ENCODE results near the gene DBH.

The DBH gene

GRCh38 chr9:133701321-133701980, 65.3 kb downstream of the DBH start:
- peaks cover 3% of the 10 kb centered on the region for H3K27me3 ChIP-seq (ENCODE audit: control insufficient read depth, insufficient read depth, low read length)
- no peak overlapping the region for H3K4me3 ChIP-seq (ENCODE audit: low read length)
- no peak overlapping the region for H3K9ac ChIP-seq (ENCODE audit: low read length)
- H3K4me1 ChIP-seq (ENCODE audit: control insufficient read depth, insufficient read depth, low read length) = no peaks in the 10 kb centered on the region
- H3K36me3 ChIP-seq (ENCODE audit: control insufficient read depth, insufficient read depth, low read length) = no peaks in the 10 kb centered on the region
- H3K27ac ChIP-seq (ENCODE audit: low read depth, low read length) = no peak overlapping the region

DNA sequence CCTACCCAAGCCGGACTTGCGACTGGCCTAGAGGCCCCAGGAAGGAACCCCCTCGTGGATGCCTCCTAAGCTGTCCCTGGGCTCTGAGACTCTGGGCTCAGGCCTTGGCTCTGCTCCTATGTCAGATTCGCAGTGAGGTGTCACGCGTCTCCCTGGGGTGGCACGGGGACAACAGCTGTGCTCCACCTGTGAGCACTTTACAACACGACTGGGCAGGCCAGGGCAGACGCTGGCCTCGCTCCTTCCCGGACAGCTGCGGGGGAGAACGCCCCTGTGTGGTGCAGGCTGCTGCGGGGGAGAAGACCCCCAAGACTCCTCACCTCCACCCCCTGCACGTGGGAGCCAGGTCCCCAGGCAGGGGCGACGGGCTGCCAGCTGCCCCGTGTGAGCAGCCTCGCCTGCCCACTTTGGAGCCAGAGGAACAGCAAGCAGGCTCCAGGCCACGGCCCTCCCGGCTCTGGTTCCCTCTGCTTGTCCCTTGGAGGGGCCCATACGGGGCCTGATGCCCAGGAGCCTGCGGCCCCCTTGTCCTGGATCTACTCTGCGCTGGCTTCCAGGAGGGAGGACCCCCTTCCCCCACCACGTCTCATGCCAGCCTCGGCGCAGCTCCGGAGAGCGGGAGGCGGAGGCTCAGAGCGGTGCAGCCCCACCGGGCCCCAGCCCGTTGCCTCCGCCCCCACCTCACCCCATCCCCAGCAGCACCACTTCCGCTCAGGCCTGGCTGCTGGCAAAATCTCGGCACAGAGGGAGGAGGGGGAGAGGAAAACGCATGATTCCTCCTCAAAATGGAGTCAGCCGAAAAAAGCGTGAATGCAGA, 66.0 kb downstream of the DBH start:
- no peaks in the 10 kb centered on the region for H3K4me1 ChIP-seq (ENCODE audit: control insufficient read depth, insufficient read depth, low read length)

GRCh38 chr9:133702798-133703590, 66.8 kb downstream of the DBH start:
- Histone ChIP-seq H3K27me3 (ENCODE audit: control insufficient read depth, insufficient read depth, low read length) (peaks cover 3% of the 10 kb centered on the region), H3K4me1 (ENCODE audit: control insufficient read depth, insufficient read depth, low read length) (no peaks in the 10 kb centered on the region), H3K9ac (ENCODE audit: low read length) (no peak overlapping the region), H3K36me3 (ENCODE audit: control insufficient read depth, insufficient read depth, low read length) (no peaks in the 10 kb centered on the region), H3K4me3 (ENCODE audit: low read length) (peak overlapping the region; percentile 63), H3K27ac (ENCODE audit: low read depth, low read length) (no peak overlapping the region)

More for the DNA sequence above, 66.0 kb downstream of the DBH start:
- Histone ChIP-seq H3K36me3 (ENCODE audit: control insufficient read depth, insufficient read depth, low read length) (no peaks in the 10 kb centered on the region), H3K4me3 (ENCODE audit: low read length) (peak overlapping the region; percentile 63), H3K9ac (ENCODE audit: low read length) (no peak overlapping the region), H3K27ac (ENCODE audit: low read depth, low read length) (no peak overlapping the region), H3K27me3 (ENCODE audit: control insufficient read depth, insufficient read depth, low read length) (peaks cover 3% of the 10 kb centered on the region)

GRCh38 chr9:133703591-133704399, 67.6 kb downstream of the DBH start:
- H3K4me3 ChIP-seq (ENCODE audit: low read length) = no peak overlapping the region
- H3K27me3 ChIP-seq (ENCODE audit: control insufficient read depth, insufficient read depth, low read length) = peaks cover 3% of the 10 kb centered on the region
- H3K36me3 ChIP-seq (ENCODE audit: control insufficient read depth, insufficient read depth, low read length) = no peaks in the 10 kb centered on the region
- H3K4me1 ChIP-seq (ENCODE audit: control insufficient read depth, insufficient read depth, low read length) = no peaks in the 10 kb centered on the region
- no peak overlapping the region for H3K27ac ChIP-seq (ENCODE audit: low read depth, low read length)
- H3K9ac ChIP-seq (ENCODE audit: low read length) = no peak overlapping the region

DNA sequence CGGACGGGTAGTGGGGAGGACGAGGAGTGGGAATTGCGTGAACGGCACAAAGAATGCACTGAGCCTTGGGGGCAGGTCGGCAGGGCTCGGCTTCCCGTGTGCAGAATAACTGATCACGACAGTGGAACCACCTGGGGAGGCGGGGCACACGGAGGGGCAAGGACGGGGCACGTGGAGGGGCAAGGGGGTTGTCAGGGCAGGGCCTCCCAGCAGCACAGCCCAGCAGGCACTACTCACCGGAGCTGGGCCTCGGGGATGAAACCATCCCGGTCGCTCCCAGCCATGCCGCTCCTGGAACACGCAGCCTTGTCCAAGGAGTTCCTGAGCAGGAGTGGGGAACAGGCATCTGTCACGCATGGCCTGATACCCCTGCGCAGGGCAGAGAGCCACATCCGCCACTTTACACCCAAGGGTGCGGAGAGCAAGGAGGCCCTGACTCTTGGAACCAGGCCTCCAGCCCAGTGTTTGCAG, 68.6 kb downstream of the DBH start:
- peaks cover 3% of the 10 kb centered on the region for H3K27me3 ChIP-seq (ENCODE audit: control insufficient read depth, insufficient read depth, low read length)
- no peaks in the 10 kb centered on the region for H3K36me3 ChIP-seq (ENCODE audit: control insufficient read depth, insufficient read depth, low read length)
- H3K4me1 ChIP-seq (ENCODE audit: control insufficient read depth, insufficient read depth, low read length) = no peaks in the 10 kb centered on the region
- no peak overlapping the region for H3K9ac ChIP-seq (ENCODE audit: low read length)
- H3K4me3 ChIP-seq (ENCODE audit: low read length) = no peak overlapping the region
- no peak overlapping the region for H3K27ac ChIP-seq (ENCODE audit: low read depth, low read length)

DNA sequence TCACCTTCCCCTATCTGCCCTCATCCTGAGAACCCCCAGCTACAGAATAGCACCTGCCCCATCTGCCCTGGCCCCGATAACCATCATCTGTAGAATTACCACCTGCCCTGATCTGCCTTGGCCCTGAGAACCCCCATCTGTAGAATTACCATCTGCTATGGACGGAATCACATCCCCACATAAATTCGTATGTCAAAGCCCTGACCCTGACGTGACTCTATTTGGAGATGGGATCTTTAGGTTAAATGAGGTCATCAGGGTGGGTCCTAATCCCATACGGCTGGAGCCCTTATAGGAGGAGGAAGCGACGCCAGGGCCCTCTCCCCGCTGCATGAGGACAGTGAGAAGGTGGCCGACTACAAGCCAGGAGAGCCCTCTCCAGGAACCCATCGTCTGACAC, 69.4 kb downstream of the DBH start:
- Histone ChIP-seq H3K4me3 (ENCODE audit: low read length) (no peak overlapping the region), H3K27me3 (ENCODE audit: control insufficient read depth, insufficient read depth, low read length) (peaks cover 3% of the 10 kb centered on the region), H3K27ac (ENCODE audit: low read depth, low read length) (no peak overlapping the region), H3K9ac (ENCODE audit: low read length) (no peak overlapping the region), H3K4me1 (ENCODE audit: control insufficient read depth, insufficient read depth, low read length) (no peaks in the 10 kb centered on the region), H3K36me3 (ENCODE audit: control insufficient read depth, insufficient read depth, low read length) (no peaks in the 10 kb centered on the region)

GRCh38 chr9:133706307-133707050, 70.3 kb downstream of the DBH start:
- H3K9ac ChIP-seq (ENCODE audit: low read length) = no peak overlapping the region
- H3K4me3 ChIP-seq (ENCODE audit: low read length) = no peak overlapping the region
- H3K27me3 ChIP-seq (ENCODE audit: control insufficient read depth, insufficient read depth, low read length) = peaks cover 3% of the 10 kb centered on the region
- H3K27ac ChIP-seq (ENCODE audit: low read depth, low read length) = no peak overlapping the region
- no peaks in the 10 kb centered on the region for H3K36me3 ChIP-seq (ENCODE audit: control insufficient read depth, insufficient read depth, low read length)
- H3K4me1 ChIP-seq (ENCODE audit: control insufficient read depth, insufficient read depth, low read length) = no peaks in the 10 kb centered on the region

DNA sequence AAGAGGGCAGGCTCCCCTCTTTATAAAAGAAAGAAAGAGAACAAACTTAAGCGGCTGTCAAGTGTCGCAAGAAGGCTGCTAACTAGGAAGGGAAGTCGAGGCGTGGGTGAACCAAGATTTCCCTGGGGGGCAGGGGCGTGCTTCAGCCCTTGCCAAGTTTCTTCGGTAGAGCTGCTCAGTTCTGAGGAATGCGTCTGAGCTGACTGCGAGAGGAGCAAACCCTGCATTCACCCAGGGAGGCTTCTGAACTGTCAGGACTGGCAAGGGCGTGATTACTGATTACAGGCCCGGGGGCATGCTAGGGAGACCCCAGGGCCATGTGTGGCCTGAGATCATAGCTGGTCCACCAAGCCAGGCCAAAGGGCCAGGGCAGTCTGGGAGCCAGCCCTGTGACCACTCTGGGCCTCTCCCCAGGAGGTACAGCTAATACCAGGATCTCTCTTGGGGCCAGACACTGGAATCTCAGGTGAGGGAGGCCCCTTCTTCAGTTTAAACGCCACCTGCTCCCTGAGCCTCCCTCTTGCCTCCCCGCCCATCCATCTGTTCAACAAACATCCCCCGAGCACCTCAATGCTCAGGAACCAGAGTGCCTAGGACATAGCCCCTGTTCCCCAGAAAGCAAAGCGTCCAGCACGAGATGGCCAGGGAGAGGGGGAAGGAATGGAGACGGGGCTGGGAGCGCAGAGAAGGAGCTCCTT, 71.1 kb downstream of the DBH start:
- Histone ChIP-seq H3K4me1 (ENCODE audit: control insufficient read depth, insufficient read depth, low read length) (no peaks in the 10 kb centered on the region), H3K9ac (ENCODE audit: low read length) (no peak overlapping the region), H3K36me3 (ENCODE audit: control insufficient read depth, insufficient read depth, low read length) (no peaks in the 10 kb centered on the region), H3K27me3 (ENCODE audit: control insufficient read depth, insufficient read depth, low read length) (peaks cover 3% of the 10 kb centered on the region), H3K27ac (ENCODE audit: low read depth, low read length) (no peak overlapping the region), H3K4me3 (ENCODE audit: low read length) (no peak overlapping the region)

DNA sequence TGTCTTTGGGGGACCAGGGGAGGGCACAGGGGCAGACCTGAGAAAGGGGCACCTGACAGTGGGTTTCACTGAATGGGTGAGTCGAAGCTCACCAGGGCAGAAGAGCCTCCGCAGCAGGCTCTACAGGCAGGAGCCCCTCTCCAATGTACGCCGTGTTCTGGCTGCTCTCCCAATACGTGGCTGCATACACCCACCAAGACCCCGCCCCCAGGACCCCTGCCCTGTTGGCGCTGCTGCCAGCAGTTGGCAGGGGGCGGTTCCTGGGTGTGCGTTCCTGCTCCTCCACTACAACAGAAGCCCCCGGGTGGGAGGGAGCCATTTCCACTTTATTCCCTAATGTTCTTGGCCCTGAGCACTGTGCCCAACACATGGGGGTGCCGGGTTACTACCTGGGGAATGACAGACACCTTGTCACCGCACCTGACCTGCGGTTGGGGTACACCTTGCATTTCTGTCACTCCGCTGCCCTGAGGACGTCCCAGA, 71.6 kb downstream of the DBH start:
- no peaks in the 10 kb centered on the region for H3K4me1 ChIP-seq (ENCODE audit: control insufficient read depth, insufficient read depth, low read length)
- H3K27me3 ChIP-seq (ENCODE audit: control insufficient read depth, insufficient read depth, low read length) = no peaks in the 10 kb centered on the region
- no peak overlapping the region for H3K27ac ChIP-seq (ENCODE audit: low read depth, low read length)
- no peaks in the 10 kb centered on the region for H3K36me3 ChIP-seq (ENCODE audit: control insufficient read depth, insufficient read depth, low read length)
- H3K9ac ChIP-seq (ENCODE audit: low read length) = no peak overlapping the region
- H3K4me3 ChIP-seq (ENCODE audit: low read length) = no peak overlapping the region

DNA sequence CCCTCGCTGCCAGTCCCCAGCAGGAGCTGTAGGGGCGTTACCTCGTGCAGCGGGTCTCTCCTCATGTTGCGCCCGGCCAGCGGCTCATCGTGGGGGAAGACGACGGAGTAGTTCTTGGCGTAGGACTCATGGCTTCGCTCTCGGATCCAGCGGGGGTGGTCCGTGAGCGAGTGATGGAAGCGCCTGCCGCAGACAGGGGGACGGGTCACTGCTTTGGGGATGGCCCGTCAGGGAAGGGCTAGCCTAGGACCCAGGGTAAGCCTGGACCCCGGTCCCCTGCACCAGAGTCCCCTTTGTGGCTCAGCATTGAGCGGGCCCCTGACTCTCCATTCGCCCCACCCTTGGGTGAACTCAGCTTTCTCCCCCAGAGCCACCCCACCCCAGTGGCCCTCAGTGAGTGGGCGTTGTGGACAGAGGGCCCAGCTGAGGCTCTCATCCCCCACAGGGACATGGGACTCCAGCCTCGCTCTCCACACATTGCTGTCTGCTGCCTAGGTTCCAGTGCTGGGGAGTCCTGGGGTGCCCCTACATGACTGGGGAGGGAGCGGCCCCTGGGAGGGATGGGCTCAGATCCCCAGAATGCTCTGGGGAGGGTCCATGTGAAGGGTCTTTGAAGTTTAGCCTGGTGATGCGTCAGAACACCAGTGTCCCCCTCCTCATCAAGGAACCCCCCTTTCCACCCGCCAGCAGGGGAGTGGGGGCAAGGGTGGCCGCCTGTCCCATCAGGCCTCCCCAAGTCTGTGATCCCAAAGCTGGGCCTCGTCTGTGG, 72.3 kb downstream of the DBH start:
- H3K4me3 ChIP-seq (ENCODE audit: low read length) = no peak overlapping the region
- no peaks in the 10 kb centered on the region for H3K4me1 ChIP-seq (ENCODE audit: control insufficient read depth, insufficient read depth, low read length)
- no peak overlapping the region for H3K27ac ChIP-seq (ENCODE audit: low read depth, low read length)
- no peak overlapping the region for H3K9ac ChIP-seq (ENCODE audit: low read length)
- H3K36me3 ChIP-seq (ENCODE audit: control insufficient read depth, insufficient read depth, low read length) = no peaks in the 10 kb centered on the region
- no peaks in the 10 kb centered on the region for H3K27me3 ChIP-seq (ENCODE audit: control insufficient read depth, insufficient read depth, low read length)
